ENCODE data around the gene NR3C2. TPM values are rescaled to one million over a fixed set of nuclear protein-coding genes. Genes with fewer than 3 reads are reported as not detected.

NR3C2 gene
- total RNA-seq, 1 donor from 2014 or later: 2.7 TPM

DNA sequence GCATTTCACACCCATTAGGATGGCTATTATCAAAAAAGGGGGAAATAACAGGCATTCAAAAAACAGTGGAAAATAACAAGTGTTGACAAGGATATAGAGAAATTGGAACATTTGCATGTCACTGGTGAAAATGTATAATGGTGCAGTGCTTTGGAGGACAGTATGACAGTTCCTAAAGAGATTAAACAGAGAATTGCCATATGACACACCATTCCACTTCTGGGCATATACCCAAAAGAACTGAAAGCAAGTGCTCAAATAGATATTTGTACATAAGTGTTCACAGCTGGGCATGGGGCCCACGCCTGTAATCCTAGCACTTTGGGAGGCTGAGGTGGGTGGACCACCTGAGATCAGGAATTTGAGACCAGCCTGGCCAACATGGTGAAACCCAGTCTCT lies 348.1 kb downstream of the NR3C2 start:
- Mint-ChIP-seq H3K4me3 (ENCODE audit: low read depth) (no peak overlapping the region), H3K27me3 (no peaks in the 10 kb centered on the region), H3K9me3 (ENCODE audit: low read depth) (no peaks in the 10 kb centered on the region), H3K27ac (no peak overlapping the region), H3K4me1 (ENCODE audit: low read depth) (no peaks in the 10 kb centered on the region), H3K36me3 (ENCODE audit: insufficient read depth) (no peaks in the 10 kb centered on the region)
- DNase-seq (ENCODE audit: low spot score, unreplicated experiment): no peak
- TF ChIP-seq, protein P1, sequence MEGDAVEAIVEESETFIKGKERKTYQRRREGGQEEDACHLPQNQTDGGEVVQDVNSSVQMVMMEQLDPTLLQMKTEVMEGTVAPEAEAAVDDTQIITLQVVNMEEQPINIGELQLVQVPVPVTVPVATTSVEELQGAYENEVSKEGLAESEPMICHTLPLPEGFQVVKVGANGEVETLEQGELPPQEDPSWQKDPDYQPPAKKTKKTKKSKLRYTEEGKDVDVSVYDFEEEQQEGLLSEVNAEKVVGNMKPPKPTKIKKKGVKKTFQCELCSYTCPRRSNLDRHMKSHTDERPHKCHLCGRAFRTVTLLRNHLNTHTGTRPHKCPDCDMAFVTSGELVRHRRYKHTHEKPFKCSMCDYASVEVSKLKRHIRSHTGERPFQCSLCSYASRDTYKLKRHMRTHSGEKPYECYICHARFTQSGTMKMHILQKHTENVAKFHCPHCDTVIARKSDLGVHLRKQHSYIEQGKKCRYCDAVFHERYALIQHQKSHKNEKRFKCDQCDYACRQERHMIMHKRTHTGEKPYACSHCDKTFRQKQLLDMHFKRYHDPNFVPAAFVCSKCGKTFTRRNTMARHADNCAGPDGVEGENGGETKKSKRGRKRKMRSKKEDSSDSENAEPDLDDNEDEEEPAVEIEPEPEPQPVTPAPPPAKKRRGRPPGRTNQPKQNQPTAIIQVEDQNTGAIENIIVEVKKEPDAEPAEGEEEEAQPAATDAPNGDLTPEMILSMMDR (IDR thresholded peaks at IDR 0.05; ENCODE audit: unreplicated experiment): no peak

DNA sequence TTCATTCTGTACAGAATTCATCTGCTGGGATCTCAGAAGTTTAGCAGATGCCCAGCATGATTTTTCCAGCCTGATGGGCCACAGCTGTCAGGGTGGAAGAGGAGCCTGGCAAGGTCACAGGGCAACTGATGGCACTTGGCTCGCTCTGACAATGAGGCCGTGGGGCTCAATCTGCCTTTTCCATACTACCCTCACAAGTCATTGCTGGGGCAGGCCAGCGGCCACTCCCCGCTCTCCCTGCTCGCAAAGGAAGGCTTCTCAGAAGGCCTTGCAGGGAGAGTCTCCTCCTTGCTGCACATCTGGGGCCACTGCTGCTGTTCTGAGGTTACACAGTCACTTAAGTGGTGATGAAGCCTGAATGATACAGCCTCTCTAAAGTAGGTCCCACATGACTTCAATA lies 349.1 kb downstream of the NR3C2 start:
- no peak for DNase-seq (ENCODE audit: low spot score, unreplicated experiment)
- no peaks in the 10 kb centered on the region for H3K9me3 Mint-ChIP-seq (ENCODE audit: low read depth)
- H3K27ac Mint-ChIP-seq: no peak overlapping the region
- no peaks in the 10 kb centered on the region for H3K27me3 Mint-ChIP-seq
- no peaks in the 10 kb centered on the region for H3K36me3 Mint-ChIP-seq (ENCODE audit: insufficient read depth)
- H3K4me1 Mint-ChIP-seq (ENCODE audit: low read depth): no peaks in the 10 kb centered on the region
- no peak overlapping the region for H3K4me3 Mint-ChIP-seq (ENCODE audit: low read depth)
- TF ChIP-seq, protein P1 (IDR thresholded peaks at IDR 0.05; ENCODE audit: unreplicated experiment): no peak

DNA sequence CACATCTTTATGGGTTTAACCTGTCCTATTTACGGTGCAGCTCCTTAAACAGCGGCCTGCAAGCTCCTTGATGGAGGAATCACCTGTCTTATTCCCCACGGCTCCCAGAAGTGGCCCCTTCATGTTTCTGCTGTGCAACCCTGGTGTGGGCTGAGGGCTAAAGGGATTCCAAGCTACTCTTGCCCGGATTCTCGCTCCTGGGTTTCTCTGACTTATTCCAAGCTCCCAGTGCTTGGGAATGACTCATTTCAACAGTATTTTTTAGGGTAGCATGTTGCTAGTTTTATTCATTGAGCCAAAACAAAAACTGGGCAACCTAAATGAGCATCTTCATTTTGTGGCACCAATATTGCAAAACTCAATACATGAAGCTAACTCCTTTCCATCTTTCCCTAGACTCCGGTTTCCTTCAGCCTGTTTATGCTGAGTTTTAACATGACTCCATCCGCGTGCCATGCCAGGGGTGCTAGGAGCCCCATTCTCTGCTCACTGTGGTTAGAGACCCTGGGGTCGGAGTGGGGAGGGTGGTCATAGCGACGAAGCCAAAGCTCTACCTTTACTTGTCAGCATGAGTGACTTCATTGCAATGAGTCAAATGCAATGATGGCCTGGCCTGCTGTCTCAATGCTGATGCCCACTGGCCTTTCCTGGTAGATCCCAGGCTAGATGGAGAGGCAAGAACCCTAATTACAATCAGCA lies 349.7 kb downstream of the NR3C2 start:
- DNase-seq (ENCODE audit: low spot score, unreplicated experiment): no peak
- Mint-ChIP-seq H3K4me1 (ENCODE audit: low read depth) (no peaks in the 10 kb centered on the region), H3K27ac (no peak overlapping the region), H3K36me3 (ENCODE audit: insufficient read depth) (no peaks in the 10 kb centered on the region), H3K9me3 (ENCODE audit: low read depth) (no peaks in the 10 kb centered on the region), H3K4me3 (ENCODE audit: low read depth) (no peak overlapping the region), H3K27me3 (no peaks in the 10 kb centered on the region)
- TF ChIP-seq, protein P1 (IDR thresholded peaks at IDR 0.05; ENCODE audit: unreplicated experiment): no peak

DNA sequence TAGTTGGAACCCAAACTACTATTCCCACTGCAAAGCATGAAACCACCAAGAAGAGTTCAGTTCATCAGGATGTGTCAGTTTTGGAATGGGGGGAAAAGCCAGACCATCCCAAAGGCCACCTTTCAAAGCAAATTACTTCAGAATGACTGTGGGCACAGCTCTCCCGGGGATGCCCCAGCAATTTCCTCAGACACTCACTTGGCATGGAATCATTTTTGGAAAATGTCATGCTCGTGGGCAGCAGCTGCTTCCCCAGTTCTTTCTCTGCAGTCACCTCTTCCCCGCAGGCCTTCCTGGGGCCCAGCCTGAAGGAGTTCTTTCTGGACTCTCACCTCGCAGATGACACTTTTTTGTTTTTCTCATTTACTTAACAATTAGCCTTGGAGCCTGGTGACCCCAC lies 350.3 kb downstream of the NR3C2 start:
- no peak for DNase-seq (ENCODE audit: low spot score, unreplicated experiment)
- no peak overlapping the region for H3K27ac Mint-ChIP-seq
- no peaks in the 10 kb centered on the region for H3K4me1 Mint-ChIP-seq (ENCODE audit: low read depth)
- H3K9me3 Mint-ChIP-seq (ENCODE audit: low read depth): peaks cover 3% of the 10 kb centered on the region
- no peaks in the 10 kb centered on the region for H3K36me3 Mint-ChIP-seq (ENCODE audit: insufficient read depth)
- no peak overlapping the region for H3K4me3 Mint-ChIP-seq (ENCODE audit: low read depth)
- TF ChIP-seq, protein P1 (IDR thresholded peaks at IDR 0.05; ENCODE audit: unreplicated experiment): no peak
- H3K27me3 Mint-ChIP-seq: no peaks in the 10 kb centered on the region

DNA sequence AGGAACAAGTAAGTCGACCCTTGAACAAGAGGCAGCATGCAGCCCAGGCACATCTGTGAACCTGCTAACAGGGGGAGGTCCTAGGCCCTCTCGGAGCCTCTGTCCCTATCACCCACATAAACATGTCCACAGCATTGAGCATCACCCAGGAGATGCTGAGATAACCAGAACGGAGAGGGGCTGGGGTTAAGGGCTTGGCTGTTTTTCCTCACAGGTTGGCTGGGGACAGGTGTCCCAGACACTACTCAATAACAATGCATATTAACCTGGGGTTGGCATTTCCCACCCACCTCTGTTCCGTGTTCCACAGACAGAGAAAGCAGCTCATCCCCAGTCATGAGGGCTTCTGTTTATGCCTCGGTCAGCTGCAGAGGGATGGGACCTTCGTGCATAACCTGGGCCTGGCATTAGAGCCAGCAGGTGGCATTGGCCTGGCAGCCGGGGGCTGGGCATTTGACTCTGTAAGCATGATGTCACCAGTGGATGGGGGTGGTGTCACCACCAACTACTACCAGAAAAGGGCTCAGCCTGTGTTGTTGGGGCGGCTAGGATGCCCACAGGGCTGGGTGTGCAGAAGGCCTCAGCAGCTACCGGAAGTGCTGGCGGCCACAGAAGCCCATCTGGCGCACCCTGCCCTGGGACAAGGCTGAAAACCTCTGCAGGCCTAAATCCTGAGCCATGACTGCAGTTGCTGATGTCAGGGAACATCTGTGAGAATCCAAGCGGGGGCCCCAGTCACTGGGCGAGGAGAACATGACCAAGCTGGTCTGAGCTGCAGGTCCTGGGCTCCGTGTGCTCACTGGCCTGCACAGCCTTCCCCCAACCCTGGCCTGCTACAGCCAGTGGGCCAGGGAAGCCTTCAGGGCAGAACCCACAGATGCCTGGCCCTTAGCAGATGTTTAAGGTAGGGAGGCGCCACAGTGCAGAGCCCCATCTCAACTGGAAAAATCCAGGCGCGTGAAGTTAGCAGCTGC lies 351.4 kb downstream of the NR3C2 start:
- H3K36me3 Mint-ChIP-seq (ENCODE audit: insufficient read depth): no peaks in the 10 kb centered on the region
- TF ChIP-seq, protein P1 (IDR thresholded peaks at IDR 0.05; ENCODE audit: unreplicated experiment): no peak
- H3K4me3 Mint-ChIP-seq (ENCODE audit: low read depth): no peak overlapping the region
- no peaks in the 10 kb centered on the region for H3K4me1 Mint-ChIP-seq (ENCODE audit: low read depth)
- peaks cover 4% of the 10 kb centered on the region for H3K9me3 Mint-ChIP-seq (ENCODE audit: low read depth)
- H3K27ac Mint-ChIP-seq: no peak overlapping the region
- H3K27me3 Mint-ChIP-seq: no peaks in the 10 kb centered on the region
- DNase-seq (ENCODE audit: low spot score, unreplicated experiment): no peak
